ENCODE results near the gene ROR1.
A peak's percentile ranks its signal among the peaks of the same experiment; 100 is the strongest.
"Not testable (repeated sequence)": the region's sequence is repeated elsewhere in the genome, so short reads cannot be mapped to it uniquely, and the experiment has no call there.

ROR1 gene

GRCh38 chr1:64186138-64186897 is 412.5 kb downstream of the ROR1 start:
- DNase-seq (ENCODE audit: low read depth) = no peak

- DNase-seq (ENCODE audit: low read depth) = no peak
Measured at GRCh38 chr1:64186898-64187280, 413.1 kb downstream of the ROR1 start.

- no peak for DNase-seq (ENCODE audit: low read depth)
Measured at GRCh38 chr1:64187646-64188045, 413.8 kb downstream of the ROR1 start.

- no peak for DNase-seq (ENCODE audit: low read depth)
Measured at GRCh38 chr1:64192290-64192689, 418.5 kb downstream of the ROR1 start.

GRCh38 chr1:64194168-64195080 is 420.6 kb downstream of the ROR1 start:
- no peak for DNase-seq (ENCODE audit: low read depth)

GRCh38 chr1:64195081-64195395 is 421.2 kb downstream of the ROR1 start:
- DNase-seq (ENCODE audit: low read depth) = no peak

GRCh38 chr1:64196074-64196870 is 422.5 kb downstream of the ROR1 start:
- no peak for DNase-seq (ENCODE audit: low read depth)

GRCh38 chr1:64197076-64197475 is 423.3 kb downstream of the ROR1 start:
- DNase-seq (ENCODE audit: low read depth) = no peak

GRCh38 chr1:64199154-64199553 is 425.3 kb downstream of the ROR1 start:
- no peak for DNase-seq (ENCODE audit: low read depth)

- DNase-seq (ENCODE audit: low read depth) = no peak
Measured at GRCh38 chr1:64200064-64200463, 426.2 kb downstream of the ROR1 start.

GRCh38 chr1:64203420-64203819 is 429.6 kb downstream of the ROR1 start, which contains the start of gene UBE2U:
TSS of gene UBE2U (plus strand) at chr1:64203623. CDS start at chr1:64204051, 428 bp downstream.
- no peak for DNase-seq (ENCODE audit: low read depth)

- no peak for DNase-seq (ENCODE audit: low read depth)
Measured at GRCh38 chr1:64209221-64209620, 435.4 kb downstream of the ROR1 start.

GRCh38 chr1:64212031-64212430 is 438.2 kb downstream of the ROR1 start:
- DNase-seq (ENCODE audit: low read depth) = peak; percentile 15

- DNase-seq (ENCODE audit: low read depth) = no peak
Measured at GRCh38 chr1:64215576-64215975, 441.8 kb downstream of the ROR1 start.

GRCh38 chr1:64220241-64220640 is 446.4 kb downstream of the ROR1 start:
- DNase-seq (ENCODE audit: low read depth) = no peak

- DNase-seq (ENCODE audit: low read depth) = peak; percentile 52
Measured at GRCh38 chr1:64223329-64224151, 449.7 kb downstream of the ROR1 start.

- DNase-seq (ENCODE audit: low read depth) = not testable (repeated sequence)
Measured at GRCh38 chr1:64224236-64224635, 450.4 kb downstream of the ROR1 start.

- peak; percentile 8 for DNase-seq (ENCODE audit: low read depth)
Measured at GRCh38 chr1:64228167-64228957, 454.5 kb downstream of the ROR1 start.

- no peak for DNase-seq (ENCODE audit: low read depth)
Measured at GRCh38 chr1:64229307-64229706, 455.5 kb downstream of the ROR1 start.
